Astrocyte of the cerebellum (primary cell): ENCODE data around the gene GATB.

Experiments
- DNase-seq: peaks from one replicate; pipeline ENCODE4 v3.0.0-alpha.2; 2011; ENCODE audit warnings: low read depth
- H3K4me3 ChIP-seq: 2 replicates; pipeline ENCODE4 v1.5.1; 2011; ENCODE audit warnings: mild to moderate bottlenecking, low read depth, low read length, moderate library complexity
- in situ Hi-C: cut with HindIII; loops from 2 replicates; pipeline ENCODE4 v1.10.0; 2017; ENCODE audit warnings: low sequenced_read_pairs
- TF ChIP-seq, protein P1 (sequence below): IDR thresholded peaks from 2 replicates; pipeline ENCODE4 v1.5.1; 2012; ENCODE audit warnings: low read length, low read depth, moderate library complexity, mild to moderate bottlenecking; ENCODE audit errors: missing control alignments

The GATB gene

DNA sequence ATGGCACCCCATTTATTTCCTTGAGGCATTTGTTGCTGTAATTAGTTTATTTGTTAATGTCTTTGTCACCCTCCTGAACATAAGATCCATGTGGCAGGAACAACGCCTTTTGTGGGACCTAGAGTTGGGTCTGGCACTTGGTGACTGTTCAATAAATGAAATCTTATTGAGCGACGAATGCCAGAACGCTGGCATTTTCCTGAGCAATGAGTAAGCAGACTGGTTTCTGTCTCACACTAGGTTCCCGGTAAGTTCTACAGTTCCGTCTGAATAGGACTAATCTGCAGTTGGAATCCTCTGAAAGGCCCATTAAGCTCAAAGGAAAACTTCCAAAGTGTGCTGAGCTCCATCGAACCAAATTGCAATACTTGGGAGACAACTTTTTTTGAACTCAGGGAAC lies 49.2 kb downstream of the GATB start:
- no peak for DNase-seq
- H3K4me3 ChIP-seq = no peak overlapping the region
- TF ChIP-seq, protein P1, sequence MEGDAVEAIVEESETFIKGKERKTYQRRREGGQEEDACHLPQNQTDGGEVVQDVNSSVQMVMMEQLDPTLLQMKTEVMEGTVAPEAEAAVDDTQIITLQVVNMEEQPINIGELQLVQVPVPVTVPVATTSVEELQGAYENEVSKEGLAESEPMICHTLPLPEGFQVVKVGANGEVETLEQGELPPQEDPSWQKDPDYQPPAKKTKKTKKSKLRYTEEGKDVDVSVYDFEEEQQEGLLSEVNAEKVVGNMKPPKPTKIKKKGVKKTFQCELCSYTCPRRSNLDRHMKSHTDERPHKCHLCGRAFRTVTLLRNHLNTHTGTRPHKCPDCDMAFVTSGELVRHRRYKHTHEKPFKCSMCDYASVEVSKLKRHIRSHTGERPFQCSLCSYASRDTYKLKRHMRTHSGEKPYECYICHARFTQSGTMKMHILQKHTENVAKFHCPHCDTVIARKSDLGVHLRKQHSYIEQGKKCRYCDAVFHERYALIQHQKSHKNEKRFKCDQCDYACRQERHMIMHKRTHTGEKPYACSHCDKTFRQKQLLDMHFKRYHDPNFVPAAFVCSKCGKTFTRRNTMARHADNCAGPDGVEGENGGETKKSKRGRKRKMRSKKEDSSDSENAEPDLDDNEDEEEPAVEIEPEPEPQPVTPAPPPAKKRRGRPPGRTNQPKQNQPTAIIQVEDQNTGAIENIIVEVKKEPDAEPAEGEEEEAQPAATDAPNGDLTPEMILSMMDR = no peak
- in situ Hi-C loops = loop anchor here (5.0 kb wide), 1 partner anchor 96 kb away; no protein-coding TSS in a partner anchor

DNA sequence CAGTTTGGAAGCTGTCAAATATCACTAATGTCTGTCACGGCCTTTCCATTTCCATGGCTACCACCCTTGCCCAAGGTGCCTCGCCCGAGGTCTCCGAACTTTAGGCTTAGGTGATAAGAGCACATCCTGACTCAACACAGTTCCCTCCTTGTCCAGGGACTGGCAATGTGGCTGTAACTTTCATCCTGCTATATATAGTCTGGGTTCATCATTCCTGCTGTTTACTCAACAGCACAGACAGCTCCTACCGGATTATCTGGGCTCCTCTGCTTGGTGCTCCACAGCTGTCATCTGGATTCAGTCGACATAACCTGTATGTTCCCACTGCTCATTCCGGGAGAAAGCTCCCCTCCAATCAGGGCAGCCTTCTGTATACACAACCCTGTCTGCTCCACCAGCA lies 51.2 kb downstream of the GATB start:
- TF ChIP-seq, protein P1 = no peak
- in situ Hi-C loops = no loop called here

DNA sequence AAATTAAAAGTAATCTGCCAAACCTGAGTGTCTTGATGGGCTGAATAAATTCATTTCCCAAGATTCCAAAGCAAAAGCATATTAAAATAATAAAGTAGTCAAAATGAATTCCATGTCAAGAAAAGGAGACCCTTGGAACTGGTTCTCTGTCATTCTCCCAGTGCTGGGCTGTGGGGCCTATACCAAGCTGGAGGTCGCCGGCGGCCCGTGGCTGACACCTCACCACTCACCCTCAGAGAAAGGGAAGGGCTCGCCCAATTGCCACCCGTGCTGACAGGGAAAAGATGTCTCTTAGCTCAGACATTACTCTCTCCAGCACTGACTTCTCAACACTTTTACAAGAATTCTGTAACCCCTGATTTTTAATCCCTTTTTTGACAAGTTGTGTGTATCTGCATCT lies 51.7 kb downstream of the GATB start:
- H3K4me3 ChIP-seq = no peak overlapping the region
- no peak for DNase-seq
- TF ChIP-seq, protein P1 = no peak
- in situ Hi-C loops = no loop called here

More for the DNA sequence above, 51.2 kb downstream of the GATB start:
- no peak overlapping the region for H3K4me3 ChIP-seq
- DNase-seq = no peak

DNA sequence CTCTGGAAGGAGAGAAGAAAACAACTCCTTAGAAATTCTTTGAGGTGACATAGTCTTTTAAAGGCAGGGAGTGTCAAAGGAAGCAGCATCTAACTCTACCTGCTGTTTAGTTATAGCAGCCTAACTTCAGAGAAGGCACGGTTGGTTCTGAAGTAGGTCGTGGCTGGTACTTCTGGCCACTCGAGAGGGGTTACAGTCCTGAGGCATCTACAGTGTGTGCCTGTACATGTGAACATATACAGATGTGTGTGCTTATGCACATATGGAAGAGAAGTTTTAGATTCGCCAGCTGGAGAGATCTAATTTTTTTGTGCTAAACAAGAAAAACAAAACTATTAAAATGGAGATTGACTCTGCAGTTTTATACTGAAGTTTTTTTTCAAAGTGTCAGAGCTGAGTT lies 52.7 kb downstream of the GATB start:
- DNase-seq = no peak
- no peak overlapping the region for H3K4me3 ChIP-seq
- in situ Hi-C loops = no loop called here
- TF ChIP-seq, protein P1 = no peak

DNA sequence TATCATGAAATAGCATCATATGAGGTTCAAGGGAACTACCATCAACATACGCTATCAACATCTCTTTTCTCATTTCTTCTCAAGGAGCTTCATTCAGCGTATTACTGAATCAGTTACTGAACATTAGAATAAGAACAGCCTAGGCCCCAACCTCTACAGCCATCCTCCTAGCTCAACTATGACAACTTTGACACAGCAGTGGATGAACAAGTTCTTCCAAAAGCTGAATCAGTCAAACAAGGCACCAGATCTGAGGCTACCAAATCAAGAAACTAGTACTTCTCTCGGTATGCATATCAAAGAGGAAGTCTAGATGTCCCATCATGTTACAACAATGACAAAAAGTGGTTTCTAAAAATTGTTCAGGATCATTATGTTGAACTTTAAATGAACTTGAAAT lies 57.4 kb downstream of the GATB start:
- DNase-seq = no peak
- in situ Hi-C loops = loop anchor here (5.0 kb wide), 1 partner anchor 91 kb away; no protein-coding TSS in a partner anchor
- TF ChIP-seq, protein P1 = no peak
- H3K4me3 ChIP-seq = no peak overlapping the region

DNA sequence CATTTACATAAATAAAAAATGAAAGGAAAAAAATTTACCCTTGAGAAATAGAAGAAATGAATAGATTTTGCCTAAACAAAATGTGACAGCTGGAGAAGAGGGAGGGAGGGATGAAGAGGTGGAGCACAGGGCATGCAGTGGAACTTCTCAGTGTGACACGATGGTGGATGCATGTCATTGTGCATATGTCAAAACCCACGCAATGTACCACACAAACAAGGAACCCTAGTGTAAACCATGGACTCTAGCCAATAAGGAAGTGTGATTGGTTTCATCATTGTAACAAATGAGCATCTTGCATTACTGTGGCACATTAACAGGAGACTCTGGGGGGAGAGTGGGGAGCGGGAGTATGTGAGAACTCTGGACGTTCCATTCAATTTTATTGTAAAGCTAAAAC lies 58.6 kb downstream of the GATB start:
- H3K4me3 ChIP-seq = no peak overlapping the region
- no peak for DNase-seq
- in situ Hi-C loops = loop anchor here (5.0 kb wide), 1 partner anchor 90 kb away; no protein-coding TSS in a partner anchor
- TF ChIP-seq, protein P1 = no peak
